B cell (primary cell): ENCODE results near the gene PPP2R3C. TPM values are rescaled to one million over a fixed set of nuclear protein-coding genes. Genes with fewer than 3 reads are reported as not detected.
"Not testable (repeated sequence)": the region's sequence is repeated elsewhere in the genome, so short reads cannot be mapped to it uniquely, and the experiment has no call there.

Experiments
- ATAC-seq: fragments of 200-7000 bp; cut with Tn5 transposase; one replicate; pipeline ENCODE4 v1.10.0; 2021; ENCODE audit warnings: low read depth, mild to moderate bottlenecking, moderate number of reproducible peaks, moderate library complexity
- CTCF ChIA-PET: fragments of 350-600 bp; sonication (Branson Sonifier 250); formaldehyde crosslinking; loops from one replicate; lab custom pipeline; 2021; ENCODE audit warnings: antibody characterized with exemption, inconsistent platforms; lab: Charles Lee
- POLR2A ChIA-PET: fragments of 350-600 bp; sonication (Branson Sonifier 250); formaldehyde crosslinking; loops from one replicate; lab custom pipeline; 2021; ENCODE audit warnings: antibody characterized with exemption; lab: Charles Lee
- DNase-seq: peaks from one replicate; pipeline ENCODE4 v3.0.0; 2013
- H2AFZ ChIP-seq: 2 replicates; pipeline ENCODE4 v1.6.1; 2012; ENCODE audit warnings: mild to moderate bottlenecking, low read depth, low read length; ENCODE audit not compliant: insufficient read depth, poor library complexity, severe bottlenecking
- H3K27ac ChIP-seq, 2 donors: 1 replicate in 1 of 2; 2 replicates in 1 of 2; pipeline ENCODE4 v1.5.1; 2012 to 2013; ENCODE audit warnings: low read length in 2 of 2, mild to moderate bottlenecking in 2 of 2, moderate library complexity in 1 of 2
- H3K27me3 ChIP-seq, 4 experiments: fragments of 200-600 bp in 1 of 4; sonication (generic) in 1 of 4; replicated peaks in 1 of 4; 1 replicate in 2 of 4; 2 replicates in 2 of 4; pipeline versions ENCODE4 v1.6.1 to v1.7.0; 2013 to 2016; ENCODE audit warnings: low read length in 3 of 4, mild to moderate bottlenecking in 2 of 4, mixed read lengths in 1 of 4, moderate library complexity in 1 of 4; ENCODE audit not compliant: insufficient read depth in 4 of 4, control insufficient read depth in 3 of 4; ENCODE audit errors: control extremely low read depth in 1 of 4
- H3K36me3 ChIP-seq, 2 experiments: replicated peaks in 1 of 2; 1 replicate in 1 of 2; 2 replicates in 1 of 2; pipeline versions ENCODE4 v1.6.1 to v1.7.1; 2013; ENCODE audit warnings: low read length in 1 of 2; ENCODE audit not compliant: insufficient read depth in 2 of 2, control insufficient read depth in 1 of 2; ENCODE audit errors: control extremely low read depth in 1 of 2, extremely low read depth in 1 of 2
- H3K4me1 ChIP-seq, 2 donors: fragments of 200-600 bp in 1 of 2; sonication (generic) in 1 of 2; 1 replicate in 1 of 2; 2 replicates in 1 of 2; pipeline versions ENCODE4 v1.5.1 to v1.6.1; 2013 to 2017; ENCODE audit warnings: low read length in 2 of 2; ENCODE audit not compliant: control insufficient read depth in 2 of 2, insufficient read depth in 2 of 2
- H3K4me2 ChIP-seq: replicated peaks from 2 replicates; pipeline ENCODE3; 2012; ENCODE audit warnings: mild to moderate bottlenecking, low read depth, low read length; ENCODE audit not compliant: poor library complexity, severe bottlenecking
- H3K4me3 ChIP-seq, 5 experiments: fragments of 200-600 bp in 1 of 5; sonication (generic) in 1 of 5; 1 replicate in 3 of 5; 2 replicates in 2 of 5; pipeline versions ENCODE4 v1.5.1 to v1.7.0; 2011 to 2016; ENCODE audit warnings: low read length in 4 of 5, mild to moderate bottlenecking in 4 of 5, low read depth in 2 of 5, control low read depth in 1 of 5, moderate library complexity in 1 of 5; ENCODE audit not compliant: insufficient read depth in 1 of 5; ENCODE audit errors: control extremely low read depth in 1 of 5, extremely low read depth in 1 of 5
- H3K79me2 ChIP-seq: fragments of 200-600 bp; sonication (generic); one replicate; pipeline ENCODE4 v1.6.0; 2016; ENCODE audit warnings: low read length; ENCODE audit not compliant: control insufficient read depth, insufficient read depth
- H3K9ac ChIP-seq: fragments of 200-600 bp; sonication (generic); 2 replicates; pipeline ENCODE4 v1.6.1; 2017; ENCODE audit warnings: mild to moderate bottlenecking, low read length, moderate library complexity
- H3K9me3 ChIP-seq, 3 donors: one replicate each; pipeline versions ENCODE4 v1.6.1 to v1.7.1; 2013; ENCODE audit warnings: low read length in 2 of 3; ENCODE audit not compliant: control insufficient read depth in 2 of 3, insufficient read depth in 1 of 3; ENCODE audit errors: control extremely low read depth in 1 of 3
- H4K20me1 ChIP-seq: 2 replicates; pipeline ENCODE4 v1.6.0; 2012; ENCODE audit warnings: mild to moderate bottlenecking, low read length; ENCODE audit not compliant: insufficient read depth, control insufficient read depth, poor library complexity, severe bottlenecking
- H3K27ac Mint-ChIP-seq: one replicate; pipeline ENCODE4 v1.8.0; 2021; ENCODE audit warnings: mixed read lengths
- H3K27me3 Mint-ChIP-seq: one replicate; pipeline ENCODE4 v1.8.0; 2021; ENCODE audit warnings: mixed read lengths
- H3K4me1 Mint-ChIP-seq: one replicate; pipeline ENCODE4 v1.8.0; 2021; ENCODE audit warnings: mixed read lengths
- H3K4me3 Mint-ChIP-seq: one replicate; pipeline ENCODE4 v1.8.0; 2021; ENCODE audit warnings: mixed read lengths
- H3K9me3 Mint-ChIP-seq: one replicate; pipeline ENCODE4 v1.8.0; 2022; ENCODE audit warnings: mixed read lengths; ENCODE audit not compliant: insufficient read depth
- EZH2 ChIP-seq: IDR thresholded peaks from 2 replicates; pipeline ENCODE4 v1.6.1; 2012; ENCODE audit warnings: borderline replicate concordance, low read depth, mild to moderate bottlenecking, moderate library complexity, low read length; ENCODE audit not compliant: insufficient read depth, poor library complexity, severe bottlenecking
- WGBS: methylation state at CpG from one replicate; pipeline ENCODE4 v1.1.5; 2013; ENCODE audit warnings: missing lambda C conversion rate; ENCODE audit not compliant: insufficient coverage; 5-methylcytosine and 5-hydroxymethylcytosine counted together
- intact Hi-C: fragments of 100-400 bp; cut with micrococcal nuclease; formaldehyde crosslinking; loops from one replicate; pipeline ENCODE4 v1.10.0; 2022
- polyA plus RNA-seq: library from polyadenylated mRNA; depleted of rRNA; stranded (reverse); fragments of >200 nt; gene quantifications from 2 replicates; pipeline ENCODE4 v1.2.3, GENCODE V29; 2012
- total RNA-seq, 2 donors: library from RNA; stranded (reverse); fragments of 120-200 nt in 1 of 2; gene quantifications; 1 replicate in 1 of 2; 2 replicates in 1 of 2; pipeline versions ENCODE4 v1.2.3 to v1.2.4, GENCODE V29; 2013 to 2022
- TF ChIP-seq, protein P1 (sequence below): fragments of 200-600 bp; IDR thresholded peaks from one replicate; pipeline ENCODE4 v1.8.0; 2022; ENCODE audit warnings: antibody characterized with exemption, mild to moderate bottlenecking

Gene PPP2R3C
- total and polyA plus RNA-seq, 2 donors (not counting 1 experiment from before 2014, with no cell fraction given): 13.5 to 40.8 TPM

DNA sequence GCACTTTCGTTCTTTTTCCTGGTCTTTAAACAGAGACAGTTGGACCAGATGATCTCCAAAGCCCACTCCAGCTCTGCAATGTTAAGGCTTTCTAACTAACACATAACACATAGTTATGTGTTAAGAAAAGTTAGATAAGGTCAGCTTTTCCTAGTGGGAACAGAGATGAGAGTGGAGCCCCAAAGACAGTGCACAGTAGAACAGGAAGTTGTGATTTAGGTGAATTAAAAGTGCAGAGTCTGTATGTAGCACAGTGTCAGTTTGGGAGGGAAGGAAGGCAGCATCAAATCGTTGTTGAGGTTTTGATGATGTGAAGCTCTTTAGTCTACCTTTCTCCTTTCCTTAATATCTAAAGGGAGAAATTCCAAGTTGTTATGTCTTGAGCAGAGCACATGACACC lies 32.2 kb upstream of the PPP2R3C start:
- Histone ChIP-seq H3K4me3 (no peak overlapping the region), H2AFZ (no peak overlapping the region), H4K20me1 (peaks cover 4% of the 10 kb centered on the region), H3K9ac (no peak overlapping the region), H3K9me3 (no peaks in the 10 kb centered on the region), H3K79me2 (peaks cover 10% of the 10 kb centered on the region), H3K36me3 (peaks cover 5 to 10% of the 10 kb centered on the region in 2 experiments), H3K27ac (no peak overlapping the region), H3K4me1 (peaks cover 5 to 9% of the 10 kb centered on the region in 2 donors), H3K4me2 (no peak overlapping the region), H3K27me3 (no peaks in the 10 kb centered on the region)
- no peak overlapping the region for H3K4me3 Mint-ChIP-seq
- ChIA-PET CTCF (interaction anchor here (0.8 to 3.0 kb wide), 3 partner anchors 13 to 272 kb away, joined by 3 to 15 read pairs (median 3); no protein-coding TSS in a partner anchor), POLR2A (no interaction called here)
- no peaks in the 10 kb centered on the region for H3K27me3 Mint-ChIP-seq
- intact Hi-C loops: no loop called here
- peaks cover 18% of the 10 kb centered on the region for H3K4me1 Mint-ChIP-seq
- WGBS: no CpG with 5 or more reads among the region's 2 CpGs
- no peaks in the 10 kb centered on the region for H3K9me3 Mint-ChIP-seq
- DNase-seq (no peak), ATAC-seq (no peak)
- TF ChIP-seq, protein P1, sequence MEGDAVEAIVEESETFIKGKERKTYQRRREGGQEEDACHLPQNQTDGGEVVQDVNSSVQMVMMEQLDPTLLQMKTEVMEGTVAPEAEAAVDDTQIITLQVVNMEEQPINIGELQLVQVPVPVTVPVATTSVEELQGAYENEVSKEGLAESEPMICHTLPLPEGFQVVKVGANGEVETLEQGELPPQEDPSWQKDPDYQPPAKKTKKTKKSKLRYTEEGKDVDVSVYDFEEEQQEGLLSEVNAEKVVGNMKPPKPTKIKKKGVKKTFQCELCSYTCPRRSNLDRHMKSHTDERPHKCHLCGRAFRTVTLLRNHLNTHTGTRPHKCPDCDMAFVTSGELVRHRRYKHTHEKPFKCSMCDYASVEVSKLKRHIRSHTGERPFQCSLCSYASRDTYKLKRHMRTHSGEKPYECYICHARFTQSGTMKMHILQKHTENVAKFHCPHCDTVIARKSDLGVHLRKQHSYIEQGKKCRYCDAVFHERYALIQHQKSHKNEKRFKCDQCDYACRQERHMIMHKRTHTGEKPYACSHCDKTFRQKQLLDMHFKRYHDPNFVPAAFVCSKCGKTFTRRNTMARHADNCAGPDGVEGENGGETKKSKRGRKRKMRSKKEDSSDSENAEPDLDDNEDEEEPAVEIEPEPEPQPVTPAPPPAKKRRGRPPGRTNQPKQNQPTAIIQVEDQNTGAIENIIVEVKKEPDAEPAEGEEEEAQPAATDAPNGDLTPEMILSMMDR: no peak
- TF ChIP-seq EZH2: no peak
- no peak overlapping the region for H3K27ac Mint-ChIP-seq

DNA sequence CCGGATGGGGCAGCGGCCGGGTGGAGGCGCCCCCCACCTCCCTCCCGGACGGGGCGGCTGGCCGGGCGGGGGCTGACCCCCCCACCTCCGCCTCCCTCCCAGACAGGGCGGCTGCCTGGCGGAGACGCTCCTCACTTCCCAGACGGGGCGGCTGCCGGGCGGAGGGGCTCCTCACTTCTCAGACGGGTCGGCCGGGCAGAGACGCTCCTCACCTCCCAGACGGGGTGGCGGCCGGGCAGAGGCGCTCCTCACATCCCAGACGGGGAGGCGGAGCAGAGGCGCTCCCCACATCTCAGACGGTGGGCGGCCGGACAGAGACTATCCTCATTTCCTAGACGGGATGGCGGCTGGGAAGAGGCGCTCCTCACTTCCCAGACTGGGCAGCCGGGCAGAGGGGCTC lies 30.7 kb upstream of the PPP2R3C start:
- H3K36me3 ChIP-seq, H3K9ac ChIP-seq, H3K9me3 ChIP-seq, H3K79me2 ChIP-seq, ATAC-seq, DNase-seq, POLR2A ChIA-PET, H3K4me3 Mint-ChIP-seq, H3K4me1 ChIP-seq, H3K27me3 Mint-ChIP-seq, H2AFZ ChIP-seq, H3K4me2 ChIP-seq, H3K9me3 Mint-ChIP-seq, H4K20me1 ChIP-seq, intact Hi-C loops, H3K27ac Mint-ChIP-seq, H3K27me3 ChIP-seq, CTCF ChIA-PET, H3K27ac ChIP-seq, H3K4me3 ChIP-seq: not testable (repeated sequence)
- peaks cover 15% of the 10 kb centered on the region for H3K4me1 Mint-ChIP-seq
- WGBS: 97% methylated on average over 26 of the region's 35 CpGs
